CD4-positive, alpha-beta T cell treated with Interleukin-15 for 4 hours (primary cell): ENCODE results near the gene ATP23.

Experiments
- DNase-seq: peaks from one replicate; pipeline ENCODE4 v3.0.0-alpha.2; 2020; ENCODE audit warnings: low spot score

Gene ATP23, protein sequence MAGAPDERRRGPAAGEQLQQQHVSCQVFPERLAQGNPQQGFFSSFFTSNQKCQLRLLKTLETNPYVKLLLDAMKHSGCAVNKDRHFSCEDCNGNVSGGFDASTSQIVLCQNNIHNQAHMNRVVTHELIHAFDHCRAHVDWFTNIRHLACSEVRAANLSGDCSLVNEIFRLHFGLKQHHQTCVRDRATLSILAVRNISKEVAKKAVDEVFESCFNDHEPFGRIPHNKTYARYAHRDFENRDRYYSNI

DNA sequence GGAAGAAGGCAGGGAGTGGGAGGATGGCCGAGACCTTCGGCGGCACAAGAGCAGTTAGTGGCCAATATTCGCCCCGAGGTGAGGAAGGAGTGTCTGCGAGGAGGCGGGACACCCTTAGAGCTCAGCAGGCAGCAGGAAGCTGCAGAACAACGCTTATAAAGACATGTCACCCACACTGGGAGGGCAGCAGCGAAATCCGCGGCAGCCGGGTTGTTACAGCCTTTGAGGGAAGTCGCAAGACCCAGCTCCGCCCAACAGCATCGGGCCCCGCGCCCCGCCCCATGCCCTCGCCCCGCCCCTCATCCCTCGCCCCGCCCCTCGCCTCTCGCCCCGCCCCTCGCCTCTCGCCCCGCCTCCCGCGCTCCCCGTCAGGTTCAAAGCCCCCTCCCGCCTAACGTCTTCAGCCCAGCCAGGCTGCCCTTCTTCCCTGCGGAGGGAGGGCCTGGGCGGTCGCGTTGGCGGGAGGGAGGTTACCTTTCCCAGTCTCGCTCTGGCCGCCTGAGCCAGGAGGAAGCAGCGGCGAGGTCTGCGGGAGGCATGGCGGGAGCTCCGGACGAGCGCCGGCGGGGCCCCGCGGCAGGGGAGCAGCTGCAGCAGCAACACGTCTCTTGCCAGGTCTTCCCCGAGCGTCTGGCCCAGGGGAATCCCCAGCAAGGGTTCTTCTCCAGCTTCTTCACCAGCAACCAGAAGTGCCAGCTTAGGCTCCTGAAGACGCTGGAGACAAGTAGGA lies at the start of gene ATP23:
TSS of gene ATP23 (plus strand) at position 403 of the 730 bp plus-strand sequence. CDS start at position 538, 135 bp downstream.
- DNase-seq = peak; percentile 90

DNA sequence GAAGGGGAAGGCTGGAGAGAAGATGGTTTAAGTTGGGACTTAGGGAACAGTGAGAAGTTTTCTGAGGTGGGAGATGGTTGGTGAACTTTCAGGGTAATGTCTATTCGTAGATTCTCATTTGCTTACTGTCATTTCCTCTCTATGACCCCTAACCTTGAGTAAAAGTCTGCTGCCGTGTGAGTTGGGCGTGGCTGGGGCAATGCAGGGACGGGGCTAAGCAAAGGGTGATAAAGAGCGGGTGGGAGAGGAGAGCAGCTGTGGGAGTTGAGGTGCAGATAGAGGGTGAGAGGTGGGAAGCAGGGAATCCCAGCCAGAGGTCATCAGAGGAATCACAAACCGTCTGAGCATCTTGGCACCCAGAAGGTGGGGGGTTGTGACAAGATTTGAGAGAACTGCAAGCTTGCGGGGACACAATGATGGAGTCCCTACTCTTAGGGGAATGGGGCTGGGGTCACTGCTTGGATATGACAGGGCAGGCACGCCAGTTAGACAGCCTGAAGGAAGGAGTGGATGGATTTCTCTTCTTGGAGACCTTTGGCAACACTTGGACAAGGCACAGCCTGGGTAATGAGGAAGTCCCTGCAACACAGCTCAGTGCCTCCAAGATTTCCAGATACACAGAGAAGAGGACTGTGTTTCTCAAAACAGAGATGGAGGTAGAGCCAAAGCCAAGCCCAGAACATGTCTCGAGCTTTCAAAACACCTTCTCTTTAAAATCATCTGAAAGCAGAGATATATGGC lies 49.0 kb upstream of the ATP23 start:
- DNase-seq = no peak

DNA sequence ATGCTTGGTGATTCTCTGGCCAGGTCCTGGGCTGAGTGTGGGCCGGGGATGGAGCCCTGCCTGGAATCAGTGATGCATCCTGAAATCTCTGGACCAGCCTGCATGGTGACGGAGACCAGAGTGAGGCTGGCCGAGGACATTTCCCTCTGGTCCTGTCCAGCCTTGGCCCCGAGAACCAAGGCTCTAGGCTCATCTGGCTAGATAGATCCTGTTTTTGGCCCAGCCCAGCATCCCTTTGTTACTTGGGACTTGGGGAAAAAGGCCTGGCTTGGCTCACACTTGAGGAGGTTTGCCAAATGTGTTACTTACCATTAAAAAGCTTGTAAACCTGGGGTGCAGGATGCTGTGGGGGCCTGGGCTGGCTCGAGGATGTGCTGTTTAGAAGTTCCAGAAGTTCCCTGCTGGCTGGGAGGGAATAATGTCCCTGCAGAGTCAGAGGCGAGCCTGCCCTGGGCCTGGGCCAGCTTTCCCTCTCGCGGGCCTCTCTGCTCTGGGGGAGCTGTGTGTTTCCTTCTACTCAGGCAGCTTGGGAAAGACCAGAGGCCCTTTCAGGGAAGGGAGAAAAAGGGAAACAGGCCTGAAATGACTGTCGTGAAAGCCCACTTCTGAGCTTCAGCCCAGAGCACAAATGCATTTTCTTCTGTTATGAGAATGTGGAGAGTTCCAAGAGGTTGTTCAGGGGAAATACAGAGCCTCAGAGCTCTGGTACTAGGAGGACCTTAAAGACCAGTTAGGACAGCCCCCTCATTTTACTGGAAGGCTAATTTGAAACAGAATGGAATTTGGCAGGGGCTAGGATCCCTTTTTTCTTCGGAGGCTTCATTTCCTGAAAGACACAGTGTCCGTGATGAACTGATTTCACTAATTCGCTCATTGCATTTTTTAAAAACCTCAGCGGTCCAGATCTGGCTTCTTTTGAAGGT lies 47.7 kb upstream of the ATP23 start:
- no peak for DNase-seq

DNA sequence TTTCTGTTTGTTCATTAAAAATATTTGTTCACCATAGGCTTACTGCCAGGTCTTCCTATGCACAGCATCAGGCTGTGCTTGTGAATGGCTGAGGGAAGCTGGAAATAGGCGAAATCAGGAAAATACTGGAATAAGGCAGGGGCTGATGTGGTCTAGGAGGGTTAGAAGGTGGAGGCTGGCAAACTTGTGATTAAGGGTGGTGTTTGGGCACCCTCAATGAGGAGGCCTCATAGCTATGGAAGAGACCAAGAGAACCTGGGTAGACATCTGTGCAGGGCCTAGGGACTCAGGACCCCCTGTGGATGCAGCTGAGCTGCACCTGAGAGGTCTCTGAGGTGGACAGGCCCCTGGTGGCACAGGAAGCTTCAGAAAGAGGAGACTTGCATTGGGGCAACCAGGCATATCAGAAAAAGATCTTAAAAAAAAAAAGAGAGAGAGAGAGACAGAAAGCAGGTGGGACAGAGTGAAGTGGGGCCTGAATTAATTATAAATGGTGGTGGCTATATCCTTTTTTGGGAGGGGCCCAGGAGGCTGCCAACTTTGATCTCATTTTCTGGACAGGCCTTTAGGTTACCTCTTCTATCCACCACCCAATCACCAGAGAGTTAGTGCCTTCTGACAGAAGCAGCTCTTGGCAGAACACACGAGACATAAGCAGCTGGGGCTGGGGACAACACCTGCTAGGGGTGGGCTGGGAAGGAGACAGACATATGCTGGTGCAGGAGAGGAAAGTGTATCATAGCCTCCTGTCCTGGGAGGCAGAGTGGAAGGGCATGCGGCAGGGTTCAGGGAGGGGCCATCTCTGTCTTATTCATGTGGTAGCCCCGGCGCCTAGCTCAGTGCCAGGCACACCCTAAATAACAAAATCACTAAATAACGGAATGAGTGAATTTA lies 46.7 kb upstream of the ATP23 start:
- no peak for DNase-seq

DNA sequence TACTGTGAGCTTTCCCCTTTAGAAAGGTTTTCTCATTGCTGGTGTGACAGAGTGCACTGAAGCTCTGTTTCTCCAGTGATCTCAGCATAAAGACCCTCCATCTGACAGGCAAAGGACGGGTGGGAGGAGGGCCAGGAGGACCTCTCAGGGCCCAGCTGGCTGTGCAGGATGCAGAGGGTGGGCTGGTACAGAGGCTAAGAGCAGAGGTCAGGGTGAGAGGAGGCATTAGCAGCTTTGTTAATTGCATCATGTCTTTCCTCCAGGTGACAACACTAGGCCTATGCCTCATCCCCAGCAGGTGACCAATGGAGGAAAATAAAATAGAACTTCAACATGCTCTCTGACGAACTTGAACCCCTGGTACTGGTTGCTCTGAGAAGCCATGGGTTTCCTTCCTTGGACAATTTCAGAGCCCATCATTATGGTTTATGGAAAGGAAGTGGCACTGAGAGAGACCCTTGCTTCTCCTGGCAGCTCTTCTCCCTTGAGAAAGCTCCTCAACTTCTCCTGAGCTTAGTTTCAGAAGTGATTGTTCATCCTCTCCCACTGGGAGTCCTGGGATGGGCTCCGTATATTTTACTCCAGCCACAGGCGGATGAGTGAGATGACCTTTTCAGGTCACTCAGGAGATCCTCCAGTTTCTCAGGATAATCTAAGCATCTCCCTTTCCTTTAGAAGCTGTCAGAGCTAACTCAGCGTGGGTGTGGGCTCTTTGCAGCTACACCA lies 45.8 kb upstream of the ATP23 start:
- no peak for DNase-seq

DNA sequence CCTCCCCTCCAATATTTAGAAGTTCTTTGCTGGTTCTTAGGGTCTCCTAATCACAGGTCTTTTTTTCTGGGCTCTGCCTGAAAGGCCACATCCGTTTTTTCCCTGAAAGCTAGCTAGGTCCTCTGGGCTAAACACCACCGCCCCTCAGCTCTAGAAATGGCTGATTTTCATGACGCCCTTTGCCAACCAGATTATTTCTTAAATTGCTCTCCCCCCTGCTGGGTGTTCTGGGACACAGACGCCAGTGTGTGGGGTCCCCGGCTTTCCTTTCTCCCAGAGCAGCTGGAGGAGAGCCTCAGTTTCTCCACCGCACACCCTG lies 45.3 kb upstream of the ATP23 start:
- no peak for DNase-seq

DNA sequence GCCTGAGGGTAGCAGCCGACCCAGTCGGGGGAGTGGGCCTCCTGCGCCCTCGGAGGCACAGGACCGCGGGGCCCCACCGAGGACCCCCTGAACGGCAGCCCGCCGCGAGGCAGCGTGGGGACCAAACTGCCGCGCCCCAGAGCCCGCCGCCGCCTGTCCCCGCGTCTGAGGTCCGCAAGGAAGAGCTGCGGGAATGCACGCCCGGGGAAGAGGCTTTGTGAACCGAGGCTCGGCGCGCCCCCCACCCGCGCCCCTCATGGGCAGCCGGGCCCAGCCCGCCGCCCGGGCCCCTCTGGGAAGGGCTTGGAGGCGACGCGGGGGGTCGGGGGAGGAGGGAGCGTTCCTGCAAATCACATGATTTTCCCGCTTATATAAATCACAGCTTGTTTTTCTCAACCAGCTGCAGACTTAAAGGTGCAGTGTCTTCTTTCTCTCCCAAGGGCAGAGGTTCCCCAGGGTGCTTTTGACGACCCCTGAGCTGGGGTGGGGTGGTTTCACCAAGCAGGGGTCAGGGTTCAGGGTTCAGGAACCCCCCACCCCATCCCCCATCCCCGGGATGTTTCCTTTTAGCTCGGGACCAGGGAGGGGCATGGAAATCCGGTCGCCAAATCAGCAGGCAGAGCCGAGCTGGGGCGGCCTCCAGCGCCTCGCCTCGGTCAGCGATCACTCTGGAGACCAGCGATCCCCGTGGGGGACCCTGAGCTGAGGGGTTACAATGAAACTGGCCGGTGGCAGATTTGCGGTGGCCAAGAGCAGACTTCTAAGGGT lies 44.7 kb upstream of the ATP23 start:
- no peak for DNase-seq

DNA sequence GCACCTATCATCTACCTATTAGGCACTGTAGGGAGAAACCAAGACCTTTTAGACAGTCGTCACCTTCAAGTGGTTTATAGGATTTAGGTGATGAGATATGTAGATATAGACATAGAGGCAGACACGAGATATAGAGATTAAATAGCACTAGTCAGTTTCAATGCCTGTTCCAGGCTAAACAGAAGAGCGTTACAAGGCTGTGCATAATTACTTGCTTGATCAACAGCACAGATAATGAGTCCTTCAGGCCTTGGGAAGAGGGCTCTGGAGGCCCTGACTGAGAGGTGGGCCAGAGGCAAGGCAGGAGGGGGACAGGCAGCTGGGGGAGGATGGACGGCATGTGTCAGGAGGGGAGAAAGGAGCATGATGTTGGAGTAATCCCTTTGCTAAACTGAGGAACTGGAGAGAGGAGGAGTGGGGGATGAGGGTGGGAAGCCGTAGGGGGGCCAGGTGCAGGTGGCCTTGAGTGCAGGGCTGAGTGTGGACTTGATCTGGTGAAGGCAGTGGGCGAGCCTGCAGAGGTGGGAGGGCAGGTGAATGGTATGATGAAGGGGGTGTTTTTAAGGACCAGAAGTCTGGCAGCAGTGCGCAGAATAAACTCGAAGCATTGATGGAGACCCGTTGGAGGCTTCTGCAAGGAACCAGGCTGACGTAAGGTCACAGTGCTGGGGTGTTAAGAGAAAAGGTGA lies 43.9 kb upstream of the ATP23 start:
- DNase-seq = no peak

DNA sequence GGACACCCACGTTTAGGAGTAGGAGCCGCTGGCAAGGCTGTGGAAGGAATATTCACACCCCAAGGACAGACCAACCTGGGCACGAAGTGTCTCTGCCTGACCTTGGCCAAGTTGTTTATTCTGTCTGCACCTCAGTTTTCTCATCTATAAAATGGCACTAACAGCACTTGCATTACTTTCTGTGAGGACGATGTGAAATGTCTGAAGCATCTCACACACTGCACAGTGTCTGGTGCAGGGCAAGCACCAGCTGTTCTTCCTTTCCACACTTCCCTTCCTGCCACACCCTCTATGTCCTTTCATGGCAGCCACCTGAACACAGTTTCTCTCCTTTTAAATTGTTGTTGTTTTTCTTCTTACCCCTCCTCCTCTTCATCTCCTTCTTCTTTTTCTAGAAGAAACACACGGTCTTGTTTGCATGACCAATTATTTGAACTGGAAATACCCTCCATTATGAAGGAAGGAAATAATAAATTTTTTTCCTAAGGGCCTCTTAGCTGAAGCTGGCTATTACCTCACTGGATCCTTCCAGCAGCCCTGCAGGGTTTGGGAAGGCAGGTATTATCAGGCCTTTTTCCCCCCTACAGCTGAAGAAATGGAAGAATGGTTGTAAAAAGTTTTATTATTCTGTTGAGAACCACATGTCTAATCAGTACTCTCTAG lies 42.9 kb upstream of the ATP23 start:
- DNase-seq = no peak

DNA sequence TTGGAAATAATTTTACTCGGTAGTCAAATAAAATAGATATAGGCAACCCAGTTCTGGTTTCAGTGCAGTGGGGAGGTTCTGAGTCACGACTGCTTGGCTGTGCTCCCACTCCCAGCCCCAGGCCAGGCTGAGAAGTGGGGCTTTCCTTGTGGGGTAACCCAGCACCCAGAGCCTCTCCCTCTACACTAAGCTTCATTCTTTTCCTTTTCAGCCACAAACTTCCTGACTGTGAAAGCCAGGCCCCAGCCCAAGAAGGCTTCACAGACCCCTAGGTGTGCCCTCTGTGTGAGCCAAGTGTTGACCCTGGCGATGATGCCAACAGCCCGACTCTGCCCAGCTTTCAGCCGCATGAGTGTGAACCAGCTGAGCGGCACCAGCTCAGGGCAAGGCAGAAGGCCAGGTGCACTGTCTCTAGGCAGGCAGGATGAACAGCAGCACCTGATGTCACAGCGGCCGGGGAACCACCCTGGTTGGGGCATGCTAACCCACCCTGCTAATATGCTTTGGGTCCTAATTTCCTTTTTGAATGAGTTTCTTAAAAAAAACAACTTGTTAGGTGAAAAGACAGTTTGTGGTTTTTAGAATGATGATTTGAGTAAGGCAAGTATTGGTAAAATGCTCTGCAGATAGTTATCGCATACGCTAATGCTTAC lies 42.2 kb upstream of the ATP23 start:
- peak; percentile 88 for DNase-seq

DNA sequence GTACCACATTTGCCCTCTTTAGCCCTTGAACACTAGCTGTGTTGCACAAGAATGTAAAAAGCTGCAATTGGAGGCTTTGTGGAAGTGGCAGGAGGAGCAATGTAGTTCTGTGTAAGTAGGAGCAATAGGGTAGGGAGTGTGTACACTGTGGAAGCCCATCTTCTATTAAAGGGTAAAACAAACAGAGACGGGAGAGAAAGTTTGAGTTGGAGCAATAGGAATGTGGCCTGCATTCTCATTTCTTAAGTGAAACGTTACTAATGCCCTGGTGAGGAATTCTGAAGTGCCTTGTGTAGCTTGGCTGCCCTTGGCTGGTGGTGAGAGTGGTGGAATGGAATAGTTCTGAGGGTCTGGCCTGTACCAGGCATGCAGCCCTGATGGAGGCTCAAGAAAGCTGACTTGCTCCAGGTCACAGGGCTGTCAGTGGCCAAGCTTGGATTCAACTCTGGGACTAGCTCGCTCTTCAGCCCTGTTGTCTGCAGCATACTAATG lies 38.8 kb upstream of the ATP23 start:
- DNase-seq = no peak

DNA sequence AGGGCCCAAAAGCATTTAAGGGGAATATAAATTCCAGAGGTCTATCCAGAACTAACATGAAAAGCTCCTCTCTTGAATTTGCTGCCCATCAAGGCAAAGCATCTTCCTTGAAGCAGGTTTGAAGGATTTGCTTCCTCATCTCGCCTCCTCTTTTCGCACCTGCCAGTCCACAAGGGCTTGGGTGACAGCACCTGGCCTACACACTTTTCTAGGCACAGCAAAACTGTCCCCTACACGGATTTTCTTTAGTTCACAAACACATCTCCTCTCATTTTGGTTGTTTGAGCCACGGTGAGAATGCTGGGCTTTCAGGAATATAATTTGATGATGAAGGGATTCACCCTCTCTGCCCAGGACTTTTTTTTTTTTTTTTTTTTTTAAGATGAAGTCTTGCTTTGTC lies 36.9 kb upstream of the ATP23 start:
- DNase-seq = no peak

DNA sequence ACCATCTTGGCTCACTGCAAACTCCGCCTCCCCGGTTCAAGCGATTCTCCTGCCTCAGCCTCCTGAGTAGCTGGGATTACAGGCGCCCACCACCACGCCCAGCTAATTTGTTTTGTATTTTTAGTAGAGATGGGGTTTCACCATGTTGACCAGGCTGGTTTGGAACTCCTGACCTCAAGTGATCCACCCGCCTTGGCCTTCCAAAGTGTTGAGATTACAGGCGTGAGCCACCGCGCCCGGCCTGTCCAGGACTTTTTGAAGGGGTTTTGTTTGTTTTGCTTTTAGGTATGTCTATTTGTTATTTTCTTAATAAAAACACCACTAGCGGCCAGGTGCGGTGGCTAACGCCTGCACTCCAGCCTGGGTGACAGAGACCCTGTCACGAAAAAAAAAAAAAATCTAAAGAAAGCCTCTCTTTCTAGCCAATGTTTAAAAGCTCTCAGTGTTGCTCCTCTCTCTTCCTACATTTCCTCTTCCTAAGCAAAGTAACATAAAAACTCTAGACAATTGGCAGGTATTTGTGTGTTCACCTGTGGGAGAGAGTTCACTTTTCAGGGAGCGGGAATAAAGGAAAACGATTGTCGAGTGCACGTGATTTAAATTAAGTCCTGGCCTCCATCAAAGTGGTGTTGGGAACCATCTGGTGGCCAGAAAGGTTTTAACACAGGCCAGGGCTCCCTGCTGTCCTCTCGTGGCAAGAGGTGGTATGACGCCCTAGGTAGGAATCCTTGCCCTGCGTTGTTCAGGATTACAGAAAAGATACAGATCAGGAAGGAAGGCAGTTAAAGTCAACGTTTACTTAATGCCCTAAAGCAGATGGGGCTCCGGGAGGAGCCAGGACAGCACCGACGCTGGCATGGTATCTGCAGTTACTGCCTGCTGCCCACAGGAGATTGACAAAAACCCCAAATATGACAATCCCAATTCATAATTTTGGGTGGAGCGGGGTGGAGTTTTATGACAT lies 36.2 kb upstream of the ATP23 start:
- DNase-seq = peak; percentile 87

DNA sequence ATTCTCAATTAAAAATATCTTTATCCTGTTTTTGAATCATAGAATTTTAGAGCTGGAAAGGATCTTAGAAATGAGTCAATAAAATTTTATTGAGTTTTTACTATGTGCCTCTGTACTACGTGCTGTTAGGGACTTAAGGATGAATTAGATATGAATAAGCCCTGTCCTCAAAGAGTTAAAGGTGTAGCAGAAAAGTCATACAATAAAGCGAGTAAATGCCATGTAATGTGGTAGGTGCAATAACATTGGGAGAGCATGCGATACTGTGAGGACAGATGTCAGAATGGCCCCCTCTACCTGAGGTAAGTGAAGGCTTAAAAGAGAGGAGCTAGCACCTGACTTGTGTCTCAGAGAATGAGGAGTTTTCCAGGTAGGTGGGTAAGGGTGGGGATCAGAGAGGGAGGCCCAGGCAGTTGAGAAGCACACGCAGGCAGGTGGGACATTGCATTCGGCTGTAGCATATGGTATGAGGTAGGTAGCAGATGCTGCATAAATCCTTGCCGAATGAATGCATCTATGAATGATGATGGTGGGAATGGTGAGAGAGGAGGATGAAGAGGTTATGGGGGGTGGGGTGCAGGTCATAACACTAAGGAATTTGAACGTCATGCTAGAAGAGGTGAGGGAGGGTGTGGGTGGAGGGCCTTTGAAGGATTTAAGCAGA lies 35.4 kb upstream of the ATP23 start:
- DNase-seq = no peak

DNA sequence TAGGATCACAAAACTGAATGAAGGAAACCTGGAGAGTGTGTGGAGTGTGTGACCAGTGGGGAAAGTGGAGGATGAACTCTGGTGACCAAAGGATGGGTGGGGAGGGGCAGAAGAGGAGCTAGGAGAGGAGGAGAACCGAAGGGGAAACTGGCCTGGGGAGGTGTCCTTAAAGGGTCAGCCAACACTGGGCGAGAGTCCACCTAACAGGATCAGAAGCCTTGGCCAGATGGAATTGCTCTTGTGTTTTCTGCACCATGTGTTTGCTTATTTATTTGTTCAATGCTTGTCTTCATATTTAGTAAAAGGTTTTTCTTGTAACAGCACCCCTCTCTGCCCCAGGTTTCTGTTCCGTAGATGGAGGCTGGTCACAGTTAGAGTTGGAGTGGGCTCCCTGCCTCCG lies 34.5 kb upstream of the ATP23 start:
- DNase-seq = no peak

DNA sequence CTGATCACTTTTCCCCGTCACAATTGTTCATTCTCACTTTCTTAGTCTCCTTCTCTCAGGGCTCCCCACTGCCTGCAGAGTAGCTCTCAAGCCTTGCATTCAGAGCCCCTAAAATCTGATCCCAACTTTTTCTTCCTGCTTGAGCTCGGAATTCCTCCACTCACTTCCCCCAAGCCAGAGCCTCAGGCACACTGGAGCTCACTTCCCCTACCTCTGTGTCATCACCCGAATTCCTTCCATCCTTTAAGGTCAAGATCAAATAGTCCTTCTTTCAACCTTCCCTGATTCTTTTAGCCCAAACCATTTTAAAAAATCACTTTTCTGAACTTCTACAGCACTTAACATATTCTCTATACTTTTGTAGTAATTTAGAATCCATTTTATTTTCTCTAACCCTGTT lies 34.1 kb upstream of the ATP23 start:
- DNase-seq = no peak
